Vagina (tissue), 2 donors: Measurements from ENCODE around the gene C1orf21. TPM values are rescaled to one million over a fixed set of nuclear protein-coding genes. Genes with fewer than 3 reads are reported as not detected.
A peak's percentile ranks its signal among the peaks of the same experiment; 100 is the strongest.

Experiments used
- DNase-seq, 2 donors: peaks; one replicate each; pipeline ENCODE4 v3.0.0-alpha.2; 2017; ENCODE audit errors: extremely low spot score in 2 of 2
- H3K27ac ChIP-seq: fragments of 200-600 bp; sonication (generic); one replicate; pipeline ENCODE4 v1.5.1; 2019
- H3K27me3 ChIP-seq: fragments of 200-600 bp; sonication (generic); one replicate; pipeline ENCODE4 v1.5.1; 2019
- H3K36me3 ChIP-seq, 2 donors: fragments of 200-600 bp; sonication (generic); one replicate each; pipeline ENCODE4 v1.5.1; 2017 to 2019
- H3K4me1 ChIP-seq: fragments of 200-600 bp; sonication (generic); one replicate; pipeline ENCODE4 v1.5.1; 2019
- H3K4me3 ChIP-seq, 2 donors: fragments of 200-600 bp; sonication (generic); 1 replicate in 1 of 2; 2 replicates in 1 of 2; pipeline ENCODE4 v1.5.1; 2016 to 2019
- H3K9me3 ChIP-seq: fragments of 200-600 bp; sonication (generic); one replicate; pipeline ENCODE4 v1.5.1; 2019
- CTCF ChIP-seq, 3 experiments: fragments of 450-650 bp in 2 of 3; fragments of 200-600 bp in 1 of 3; sonication (generic) in 1 of 3; IDR thresholded peaks; one replicate each; pipeline ENCODE4 v1.5.1; 2017 to 2019; ENCODE audit warnings: antibody characterized with exemption in 3 of 3, mild to moderate bottlenecking in 2 of 3, moderate library complexity in 2 of 3
- POLR2A ChIP-seq, 2 donors: fragments of 450-650 bp; IDR thresholded peaks; one replicate each; pipeline ENCODE4 v1.6.1; 2017; ENCODE audit warnings: antibody characterized with exemption in 2 of 2, mild to moderate bottlenecking in 2 of 2, moderate library complexity in 2 of 2
- POLR2AphosphoS5 ChIP-seq, 2 donors: sonication (generic); formaldehyde crosslinking; IDR thresholded peaks; one replicate each; pipeline ENCODE4 v1.9.0; 2017; ENCODE audit warnings: antibody characterized with exemption in 2 of 2, mild to moderate bottlenecking in 2 of 2, low read depth in 1 of 2; ENCODE audit not compliant: insufficient read depth in 1 of 2
- intact Hi-C: fragments of 100-400 bp; cut with DNase I; formaldehyde crosslinking; loops from one replicate; pipeline ENCODE4 v1.15.1; 2023
- total RNA-seq: library from RNA; depleted of rRNA; stranded (reverse); fragments of >200 nt; gene quantifications from one replicate; pipeline ENCODE4 v1.2.3, GENCODE V29; 2016

C1orf21 gene
- total RNA-seq, 1 donor from 2014 or later, result 24.1 TPM

GRCh38 chr1:184552446-184552845 lies 165.6 kb downstream of the C1orf21 start:
- H3K27ac ChIP-seq, result no peak overlapping the region
- TF ChIP-seq CTCF (IDR thresholded peaks at IDR 0.05) (no peak), POLR2A (IDR thresholded peaks at IDR 0.05) (no peak), POLR2AphosphoS5 (IDR thresholded peaks at IDR 0.05; ENCODE audit: insufficient read depth in 1 of 2, low read depth in 1 of 2) (no peak)
- H3K4me3 ChIP-seq, result no peak overlapping the region
- DNase-seq, result no peak
- peaks cover 23% of the 10 kb centered on the region for H3K4me1 ChIP-seq
- no peaks in the 10 kb centered on the region for H3K27me3 ChIP-seq
- H3K9me3 ChIP-seq, result no peaks in the 10 kb centered on the region
- no peaks in the 10 kb centered on the region for H3K36me3 ChIP-seq
- intact Hi-C loops, result no loop called here

GRCh38 chr1:184553845-184554244 lies 167.0 kb downstream of the C1orf21 start:
- H3K4me1 ChIP-seq, result peaks cover 29% of the 10 kb centered on the region
- no peak overlapping the region for H3K27ac ChIP-seq
- H3K36me3 ChIP-seq, result no peaks in the 10 kb centered on the region
- no peak for DNase-seq
- no peaks in the 10 kb centered on the region for H3K9me3 ChIP-seq
- no peak for TF ChIP-seq POLR2AphosphoS5 (IDR thresholded peaks at IDR 0.05; ENCODE audit: insufficient read depth in 1 of 2, low read depth in 1 of 2)
- no peak for TF ChIP-seq CTCF (IDR thresholded peaks at IDR 0.05)
- TF ChIP-seq POLR2A (IDR thresholded peaks at IDR 0.05), result no peak
- intact Hi-C loops, result no loop called here
- H3K27me3 ChIP-seq, result no peaks in the 10 kb centered on the region
- no peak overlapping the region for H3K4me3 ChIP-seq

- no peak for DNase-seq
- TF ChIP-seq CTCF (IDR thresholded peaks at IDR 0.05) (no peak), POLR2AphosphoS5 (IDR thresholded peaks at IDR 0.05; ENCODE audit: insufficient read depth in 1 of 2, low read depth in 1 of 2) (no peak)
- Histone ChIP-seq H3K27me3 (no peaks in the 10 kb centered on the region), H3K36me3 (no peaks in the 10 kb centered on the region), H3K9me3 (no peaks in the 10 kb centered on the region), H3K4me1 (peaks cover 34% of the 10 kb centered on the region), H3K4me3 (no peak overlapping the region), H3K27ac (peak overlapping the region; percentile 69)
- intact Hi-C loops, result no loop called here
Observed at GRCh38 chr1:184555665-184556641, 169.1 kb downstream of the C1orf21 start.

- H3K9me3 ChIP-seq, result no peaks in the 10 kb centered on the region
- DNase-seq, result no peak
- no peak overlapping the region for H3K4me3 ChIP-seq
- peaks cover 41% of the 10 kb centered on the region for H3K4me1 ChIP-seq
- no peaks in the 10 kb centered on the region for H3K27me3 ChIP-seq
- intact Hi-C loops, result no loop called here
- TF ChIP-seq POLR2AphosphoS5 (IDR thresholded peaks at IDR 0.05; ENCODE audit: insufficient read depth in 1 of 2, low read depth in 1 of 2), result no peak
- TF ChIP-seq CTCF (IDR thresholded peaks at IDR 0.05), result no peak
- no peak for TF ChIP-seq POLR2A (IDR thresholded peaks at IDR 0.05)
- no peaks in the 10 kb centered on the region for H3K36me3 ChIP-seq
- peak overlapping the region; percentile 69 for H3K27ac ChIP-seq
Observed at GRCh38 chr1:184556665-184557064, 169.8 kb downstream of the C1orf21 start.
